ENCODE results near the gene SSTR5.

DNA sequence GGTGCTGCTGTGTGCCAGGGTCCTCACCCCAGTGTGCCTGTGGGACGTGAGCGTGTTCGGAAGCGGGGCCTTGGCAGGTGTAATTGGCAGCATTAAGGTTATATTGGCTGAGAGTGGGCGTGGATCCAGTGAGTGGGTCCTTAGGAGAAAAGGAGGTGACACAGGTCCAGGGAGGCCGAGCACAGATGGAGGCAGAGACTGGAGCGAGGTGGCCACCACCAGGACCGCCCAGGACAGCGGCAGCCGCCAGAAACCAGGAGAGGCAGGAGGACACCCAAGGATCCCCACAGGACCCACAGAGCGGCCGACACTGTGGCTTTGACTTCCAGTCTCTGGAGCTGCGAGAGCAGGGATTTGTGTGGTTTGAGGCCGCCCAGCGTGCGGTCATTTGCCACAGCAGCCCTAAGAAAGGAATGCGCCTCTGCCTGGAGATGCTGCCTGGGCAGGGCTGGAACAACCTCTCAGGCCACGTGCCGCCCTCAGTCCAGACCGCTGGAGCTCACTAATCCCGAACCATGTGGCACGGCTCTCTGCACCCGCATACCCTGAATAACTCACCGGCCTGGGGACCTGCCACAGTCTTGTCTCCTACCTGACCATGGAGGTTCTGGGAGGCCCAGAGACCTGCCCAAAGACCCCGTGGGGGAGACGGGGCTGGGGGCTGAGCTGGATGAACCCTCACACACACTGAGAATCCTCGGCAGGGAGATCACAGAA is 45.6 kb upstream of the SSTR5 start:
- TF ChIP-seq CTCF (IDR thresholded peaks at IDR 0.05; ENCODE audit: low read depth, low read length, missing input control) (no peak), TAF1 (conservative IDR thresholded peaks at IDR 0.05) (no peak), YY1 (IDR thresholded peaks at IDR 0.05) (no peak), GABPA (IDR thresholded peaks at IDR 0.05 in 1 of 2, conservative IDR thresholded peaks at IDR 0.05 in 1 of 2) (no peak), EGR1 (IDR thresholded peaks at IDR 0.05; ENCODE audit: low read depth in 2 of 2) (no peak), REST (IDR thresholded peaks at IDR 0.05) (no peak), FOXA1 (IDR thresholded peaks at IDR 0.05) (no peak), RXRA (IDR thresholded peaks at IDR 0.05) (no peak), RAD21 (IDR thresholded peaks at IDR 0.05) (no peak), JUND (IDR thresholded peaks at IDR 0.05) (no peak), HNF4A (conservative IDR thresholded peaks at IDR 0.05) (no peak), NR2F2 (IDR thresholded peaks at IDR 0.05) (no peak)
- TF ChIP-seq, protein P1, sequence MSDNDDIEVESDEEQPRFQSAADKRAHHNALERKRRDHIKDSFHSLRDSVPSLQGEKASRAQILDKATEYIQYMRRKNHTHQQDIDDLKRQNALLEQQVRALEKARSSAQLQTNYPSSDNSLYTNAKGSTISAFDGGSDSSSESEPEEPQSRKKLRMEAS (IDR thresholded peaks at IDR 0.05) = no peak

Data from liver (tissue), 3 donors.